ENCODE measurements around the gene HELZ. TPM values are rescaled to one million over a fixed set of nuclear protein-coding genes. Genes with fewer than 3 reads are reported as not detected.

HELZ gene
- total RNA-seq, 1 donor from 2014 or later, result 47.4 TPM

DNA sequence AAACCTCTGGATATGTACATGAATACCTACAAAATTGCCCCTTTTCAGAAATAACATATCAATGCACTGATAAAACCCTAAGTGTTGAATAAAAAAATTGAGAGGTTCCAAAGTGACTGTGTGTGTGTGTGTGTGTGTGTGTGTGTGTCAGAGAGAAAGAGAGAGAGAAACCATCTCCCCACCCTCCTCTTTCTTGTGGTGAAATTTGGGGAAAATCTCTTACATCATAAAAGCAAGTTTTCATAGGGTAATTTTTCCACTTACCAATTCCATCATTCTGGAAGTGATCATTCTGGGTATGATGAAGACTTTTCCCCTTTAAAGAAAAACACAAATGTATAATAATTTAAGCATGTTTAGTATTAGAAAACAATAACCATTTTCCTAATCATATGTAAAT is 121.3 kb downstream of the HELZ start:
- no peaks in the 10 kb centered on the region for H3K9me3 Mint-ChIP-seq (ENCODE audit: unreplicated experiment)
- TF ChIP-seq, protein P1, sequence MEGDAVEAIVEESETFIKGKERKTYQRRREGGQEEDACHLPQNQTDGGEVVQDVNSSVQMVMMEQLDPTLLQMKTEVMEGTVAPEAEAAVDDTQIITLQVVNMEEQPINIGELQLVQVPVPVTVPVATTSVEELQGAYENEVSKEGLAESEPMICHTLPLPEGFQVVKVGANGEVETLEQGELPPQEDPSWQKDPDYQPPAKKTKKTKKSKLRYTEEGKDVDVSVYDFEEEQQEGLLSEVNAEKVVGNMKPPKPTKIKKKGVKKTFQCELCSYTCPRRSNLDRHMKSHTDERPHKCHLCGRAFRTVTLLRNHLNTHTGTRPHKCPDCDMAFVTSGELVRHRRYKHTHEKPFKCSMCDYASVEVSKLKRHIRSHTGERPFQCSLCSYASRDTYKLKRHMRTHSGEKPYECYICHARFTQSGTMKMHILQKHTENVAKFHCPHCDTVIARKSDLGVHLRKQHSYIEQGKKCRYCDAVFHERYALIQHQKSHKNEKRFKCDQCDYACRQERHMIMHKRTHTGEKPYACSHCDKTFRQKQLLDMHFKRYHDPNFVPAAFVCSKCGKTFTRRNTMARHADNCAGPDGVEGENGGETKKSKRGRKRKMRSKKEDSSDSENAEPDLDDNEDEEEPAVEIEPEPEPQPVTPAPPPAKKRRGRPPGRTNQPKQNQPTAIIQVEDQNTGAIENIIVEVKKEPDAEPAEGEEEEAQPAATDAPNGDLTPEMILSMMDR (IDR thresholded peaks at IDR 0.05; ENCODE audit: partially characterized antibody, unreplicated experiment), result no peak
- no peak overlapping the region for H3K4me3 Mint-ChIP-seq (ENCODE audit: unreplicated experiment)
- no peaks in the 10 kb centered on the region for H3K36me3 Mint-ChIP-seq (ENCODE audit: unreplicated experiment)
- no peak for DNase-seq
- H3K4me1 Mint-ChIP-seq (ENCODE audit: low read depth, unreplicated experiment), result no peaks in the 10 kb centered on the region
- no peaks in the 10 kb centered on the region for H3K27me3 Mint-ChIP-seq (ENCODE audit: unreplicated experiment)
- H3K27ac Mint-ChIP-seq (ENCODE audit: unreplicated experiment), result no peak overlapping the region

DNA sequence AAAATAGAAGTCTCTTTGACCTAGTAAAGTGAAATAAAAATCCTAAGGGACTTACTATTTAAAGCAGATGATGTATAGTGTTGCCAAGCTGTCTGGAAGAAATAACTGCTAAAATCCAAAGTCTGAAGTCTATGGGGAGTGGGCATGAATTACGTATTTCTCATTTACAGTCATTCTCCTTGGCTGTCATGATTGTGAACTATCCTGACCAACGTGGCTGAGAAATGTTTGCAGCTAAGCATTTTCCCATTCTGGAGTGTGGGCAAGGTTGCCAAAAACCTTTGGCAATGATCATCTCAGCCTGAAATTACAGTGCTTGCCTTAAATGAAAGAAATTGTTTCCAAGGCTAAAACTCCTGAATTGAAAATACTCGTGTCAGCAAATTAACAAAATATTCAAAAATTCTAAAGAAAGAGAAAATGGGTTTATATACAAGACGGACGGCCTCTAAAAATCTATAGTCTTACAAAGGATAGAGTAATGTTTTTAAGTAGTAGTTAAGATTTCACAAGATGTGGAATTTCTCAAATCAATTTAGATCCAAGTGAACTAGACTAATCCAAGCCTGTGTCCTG is 123.6 kb downstream of the HELZ start:
- no peak for DNase-seq
- no peak overlapping the region for H3K4me3 Mint-ChIP-seq (ENCODE audit: unreplicated experiment)
- H3K27me3 Mint-ChIP-seq (ENCODE audit: unreplicated experiment), result no peaks in the 10 kb centered on the region
- H3K4me1 Mint-ChIP-seq (ENCODE audit: low read depth, unreplicated experiment), result no peaks in the 10 kb centered on the region
- TF ChIP-seq, protein P1 (IDR thresholded peaks at IDR 0.05; ENCODE audit: partially characterized antibody, unreplicated experiment), result no peak
- peaks cover 2% of the 10 kb centered on the region for H3K36me3 Mint-ChIP-seq (ENCODE audit: unreplicated experiment)
- no peaks in the 10 kb centered on the region for H3K9me3 Mint-ChIP-seq (ENCODE audit: unreplicated experiment)
- H3K27ac Mint-ChIP-seq (ENCODE audit: unreplicated experiment), result no peak overlapping the region

DNA sequence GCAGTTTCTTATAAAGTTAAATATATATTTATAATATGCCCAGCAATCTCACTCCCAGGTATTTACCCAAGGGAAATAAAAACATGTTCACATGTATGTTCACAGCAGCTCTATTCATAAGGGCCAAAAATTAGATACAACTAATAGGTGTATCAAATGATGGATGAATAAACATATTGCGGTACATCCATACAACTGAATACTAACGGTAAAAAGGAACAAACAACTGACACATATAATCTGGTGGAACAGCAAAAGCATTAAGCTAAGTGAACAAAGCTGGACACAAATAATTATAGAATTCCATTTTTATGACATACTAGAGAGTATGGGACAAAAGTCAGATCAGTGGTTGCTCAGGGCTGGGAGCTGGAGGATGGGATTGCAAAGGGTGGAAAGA is 125.9 kb downstream of the HELZ start:
- no peak for DNase-seq
- TF ChIP-seq, protein P1 (IDR thresholded peaks at IDR 0.05; ENCODE audit: partially characterized antibody, unreplicated experiment), result no peak
- no peak overlapping the region for H3K27ac Mint-ChIP-seq (ENCODE audit: unreplicated experiment)
- no peak overlapping the region for H3K4me3 Mint-ChIP-seq (ENCODE audit: unreplicated experiment)
- H3K9me3 Mint-ChIP-seq (ENCODE audit: unreplicated experiment), result no peaks in the 10 kb centered on the region
- H3K27me3 Mint-ChIP-seq (ENCODE audit: unreplicated experiment), result no peaks in the 10 kb centered on the region
- H3K4me1 Mint-ChIP-seq (ENCODE audit: low read depth, unreplicated experiment), result no peaks in the 10 kb centered on the region
- peaks cover 7% of the 10 kb centered on the region for H3K36me3 Mint-ChIP-seq (ENCODE audit: unreplicated experiment)

DNA sequence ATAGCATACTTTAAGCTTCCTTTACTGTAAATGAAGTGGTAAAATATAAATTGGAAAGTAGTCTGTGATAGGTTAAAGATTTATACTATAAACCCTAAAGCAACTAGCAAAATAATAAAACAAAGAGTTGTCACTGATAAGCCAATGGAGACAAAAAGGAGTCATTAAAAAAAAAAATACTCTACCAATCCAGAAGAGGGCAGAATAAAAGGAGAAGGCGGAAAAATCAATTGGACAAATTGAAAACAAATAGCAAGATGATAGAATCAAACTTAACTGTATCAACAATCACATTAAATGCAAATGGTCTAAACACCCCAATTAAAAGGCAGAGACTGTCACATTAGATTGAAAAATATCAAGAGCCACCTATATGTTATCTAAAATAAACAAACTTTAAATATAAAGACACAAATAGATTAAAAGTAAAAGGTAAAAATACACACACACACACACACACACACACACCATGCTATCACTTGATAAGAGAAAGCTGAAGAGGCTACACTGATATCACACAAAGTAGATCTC is 128.9 kb downstream of the HELZ start:
- Mint-ChIP-seq H3K4me3 (ENCODE audit: unreplicated experiment) (no peak overlapping the region), H3K36me3 (ENCODE audit: unreplicated experiment) (peaks cover 7% of the 10 kb centered on the region), H3K27ac (ENCODE audit: unreplicated experiment) (no peak overlapping the region), H3K4me1 (ENCODE audit: low read depth, unreplicated experiment) (no peaks in the 10 kb centered on the region), H3K9me3 (ENCODE audit: unreplicated experiment) (no peaks in the 10 kb centered on the region), H3K27me3 (ENCODE audit: unreplicated experiment) (peaks cover 2% of the 10 kb centered on the region)
- TF ChIP-seq, protein P1 (IDR thresholded peaks at IDR 0.05; ENCODE audit: partially characterized antibody, unreplicated experiment), result no peak
- DNase-seq, result no peak

GRCh38 chr17:67115401-67115800 is 129.6 kb downstream of the HELZ start:
- DNase-seq, result no peak
- H3K4me1 Mint-ChIP-seq (ENCODE audit: low read depth, unreplicated experiment), result no peaks in the 10 kb centered on the region
- no peaks in the 10 kb centered on the region for H3K9me3 Mint-ChIP-seq (ENCODE audit: unreplicated experiment)
- H3K27me3 Mint-ChIP-seq (ENCODE audit: unreplicated experiment), result peaks cover 2% of the 10 kb centered on the region
- no peak overlapping the region for H3K27ac Mint-ChIP-seq (ENCODE audit: unreplicated experiment)
- no peak overlapping the region for H3K4me3 Mint-ChIP-seq (ENCODE audit: unreplicated experiment)
- TF ChIP-seq, protein P1 (IDR thresholded peaks at IDR 0.05; ENCODE audit: partially characterized antibody, unreplicated experiment), result no peak
- H3K36me3 Mint-ChIP-seq (ENCODE audit: unreplicated experiment), result peaks cover 7% of the 10 kb centered on the region
